Right lobe of liver (tissue), 6 donors: ENCODE measurements around the gene TMEM204. TPM values are rescaled to one million over a fixed set of nuclear protein-coding genes. Genes with fewer than 3 reads are reported as not detected.

Experiments
- ATAC-seq, 4 donors: fragments of 200-7000 bp; cut with Tn5 transposase; one replicate each; pipeline ENCODE4 v1.9.1; 2020; ENCODE audit warnings: mild to moderate bottlenecking in 4 of 4, moderate library complexity in 4 of 4
- DNase-seq, 3 donors: peaks; one replicate each; pipeline ENCODE4 v3.0.0-alpha.2; 2020
- H3K27ac ChIP-seq, 3 donors: fragments of 200-600 bp; one replicate each; pipeline ENCODE4 v1.8.0; 2022
- H3K27me3 ChIP-seq, 2 donors: fragments of 200-600 bp; one replicate each; pipeline ENCODE4 v1.8.0; 2022
- H3K36me3 ChIP-seq, 4 donors: fragments of 200-600 bp; sonication (generic) in 1 of 4; one replicate each; pipeline versions ENCODE4 v1.5.1 to v1.8.0; 2017 to 2022; ENCODE audit warnings: control low read depth in 1 of 4
- H3K4me1 ChIP-seq, 4 donors: fragments of 200-600 bp; sonication (generic) in 1 of 4; one replicate each; pipeline versions ENCODE4 v1.5.1 to v1.8.0; 2017 to 2022; ENCODE audit warnings: control low read depth in 1 of 4
- H3K4me3 ChIP-seq, 3 donors: fragments of 200-600 bp; one replicate each; pipeline ENCODE4 v1.8.0; 2022
- H3K9me3 ChIP-seq, 4 donors: fragments of 200-600 bp; sonication (generic) in 1 of 4; one replicate each; pipeline versions ENCODE4 v1.5.1 to v1.8.0; 2017 to 2022; ENCODE audit warnings: control low read depth in 1 of 4
- CTCF ChIP-seq, 4 donors: fragments of 200-600 bp in 3 of 4; fragments of 450-650 bp in 1 of 4; IDR thresholded peaks; one replicate each; pipeline versions ENCODE4 v1.5.1 to v1.8.0; 2016 to 2022; ENCODE audit warnings: antibody characterized with exemption in 4 of 4, mild to moderate bottlenecking in 2 of 4
- POLR2A ChIP-seq: fragments of 450-650 bp; IDR thresholded peaks from one replicate; pipeline ENCODE4 v1.6.1; 2017; ENCODE audit warnings: antibody characterized with exemption, mild to moderate bottlenecking
- whole genome bisulfite sequencing: methylation state at CpG from one replicate; pipeline ENCODE4 v1.1.6; 2018; ENCODE audit warnings: low coverage, low lambda C conversion rate; ENCODE audit not compliant: insufficient coverage; ENCODE audit errors: missing lambda C conversion rate; 5-methylcytosine and 5-hydroxymethylcytosine counted together
- intact Hi-C, 2 donors: fragments of 100-400 bp; cut with DNase I; formaldehyde crosslinking; loops; one replicate each; pipeline versions ENCODE4 v1.11.2 to v1.14.1; 2022
- total RNA-seq, 6 experiments: library from RNA; depleted of rRNA in 2 of 6; stranded (reverse); fragments of >200 nt in 2 of 6; fragmentation: NEBNext Ultra II Directional in 3 of 6; extraction: Animal tissue kit (Norgen Biotek cat#: 25700) in 3 of 6; gene quantifications; one replicate each; pipeline versions ENCODE4 v1.1.0 to v1.2.4, GENCODE V29; 2016 to 2023
- donor health status: DM: no; HTN: yes; CAD: no.
- donor health status: DM: no; HTN: no; CAD: no.
- donor health status: DM: no; HTN: no; CAD: no.
- donor health status: DM: no; HTN: yes; CAD: no.
- donor health status: DM: no; HTN: yes; CAD: no.

Gene TMEM204
- total RNA-seq, 6 experiments from 2014 or later: 4.7 to 18.7 (median 8.9) TPM

GRCh38 chr16:1565083-1565805 is 31.8 kb downstream of the TMEM204 start:
- Histone ChIP-seq H3K36me3 (peaks cover 0 to 4% (median 0%) of the 10 kb centered on the region in 4 donors), H3K4me1 (no peaks in the 10 kb centered on the region), H3K9me3 (no peaks in the 10 kb centered on the region), H3K27me3 (no peaks in the 10 kb centered on the region), H3K4me3 (no peak overlapping the region), H3K27ac (no peak overlapping the region)
- WGBS: 91% methylated on average over 13 of the region's 16 CpGs
- DNase-seq (no peak), ATAC-seq (no peak)
- no peak for TF ChIP-seq POLR2A
- TF ChIP-seq CTCF (IDR thresholded peaks at IDR 0.05): no peak
- intact Hi-C loops: no loop called here

DNA sequence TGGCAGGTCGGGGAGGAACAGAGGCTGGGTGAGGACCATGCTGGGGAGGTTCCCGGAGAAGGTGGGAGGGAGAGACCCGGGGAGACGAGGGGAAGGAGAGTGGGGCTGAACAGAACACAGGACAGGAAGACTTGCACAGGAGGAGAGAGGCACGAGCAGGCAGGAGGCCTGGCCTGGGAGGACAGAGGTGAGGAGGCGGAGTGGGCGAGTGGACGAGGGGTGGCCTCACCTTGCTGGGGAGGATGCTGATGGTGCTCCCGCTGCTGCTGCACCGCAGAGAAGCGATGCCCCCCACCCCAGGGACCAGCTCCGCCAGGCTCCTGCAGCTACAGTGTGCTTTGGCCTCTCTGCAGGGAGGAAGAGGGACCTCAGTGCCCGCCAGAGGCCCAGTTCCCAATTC is 34.5 kb downstream of the TMEM204 start:
- intact Hi-C loops: no loop called here
- DNase-seq (no peak), ATAC-seq (no peak)
- WGBS: 86% methylated on average over 5 of the region's 13 CpGs
- no peaks in the 10 kb centered on the region for H3K36me3 ChIP-seq
- H3K4me1 ChIP-seq: no peaks in the 10 kb centered on the region
- no peak overlapping the region for H3K4me3 ChIP-seq
- no peaks in the 10 kb centered on the region for H3K27me3 ChIP-seq
- TF ChIP-seq CTCF (IDR thresholded peaks at IDR 0.05) (no peak), POLR2A (no peak)
- no peak overlapping the region for H3K27ac ChIP-seq
- no peaks in the 10 kb centered on the region for H3K9me3 ChIP-seq

DNA sequence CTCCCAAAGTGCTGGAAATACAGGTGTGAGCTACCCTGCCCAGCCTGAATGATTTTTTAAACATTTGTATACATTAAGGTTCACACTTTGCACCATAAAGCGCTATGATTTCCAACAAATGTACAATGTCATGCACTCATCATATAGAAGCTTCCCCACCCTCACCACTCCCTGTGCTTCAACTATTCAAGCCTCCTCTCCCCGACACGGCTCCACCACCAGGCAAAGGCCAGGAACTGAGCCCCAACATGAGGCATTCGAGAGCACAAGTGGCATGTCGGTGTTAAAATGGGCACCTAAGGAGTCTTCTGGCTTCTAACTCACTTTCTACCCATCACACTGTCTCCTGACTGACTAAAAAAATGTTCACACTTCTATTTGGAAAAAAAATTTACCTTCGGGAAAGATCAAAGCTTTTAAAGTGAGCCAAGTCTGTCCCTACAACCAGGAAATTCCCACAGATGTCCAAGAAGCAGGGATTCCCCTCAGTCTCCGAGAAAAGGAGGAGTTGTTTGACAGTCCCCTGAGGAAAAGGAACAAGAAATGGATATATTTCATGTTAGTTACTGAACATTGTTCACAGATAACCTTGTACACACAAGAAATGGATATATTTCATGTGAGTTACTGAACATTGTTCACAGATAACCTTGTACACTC is 37.7 kb downstream of the TMEM204 start:
- H3K36me3 ChIP-seq: no peaks in the 10 kb centered on the region
- no peak overlapping the region for H3K27ac ChIP-seq
- no peak overlapping the region for H3K4me3 ChIP-seq
- no peaks in the 10 kb centered on the region for H3K4me1 ChIP-seq
- intact Hi-C loops: no loop called here
- no peaks in the 10 kb centered on the region for H3K27me3 ChIP-seq
- H3K9me3 ChIP-seq: no peaks in the 10 kb centered on the region
- ATAC-seq (no peak), DNase-seq (no peak)
- WGBS: 67% methylated on average over 5 of the region's 7 CpGs
- TF ChIP-seq CTCF (IDR thresholded peaks at IDR 0.05): no peak
- TF ChIP-seq POLR2A: no peak

- H3K27me3 ChIP-seq: no peaks in the 10 kb centered on the region
- no peak overlapping the region for H3K27ac ChIP-seq
- ATAC-seq (no peak), DNase-seq (no peak)
- H3K4me3 ChIP-seq: no peak overlapping the region
- no peaks in the 10 kb centered on the region for H3K9me3 ChIP-seq
- intact Hi-C loops: no loop called here
- TF ChIP-seq POLR2A (no peak), CTCF (IDR thresholded peaks at IDR 0.05) (no peak)
- no peaks in the 10 kb centered on the region for H3K4me1 ChIP-seq
- H3K36me3 ChIP-seq: no peaks in the 10 kb centered on the region
- WGBS: 100% methylated on average over 3 of the region's 7 CpGs
Observed at GRCh38 chr16:1572673-1573072, 39.2 kb downstream of the TMEM204 start.
